HCT116 (cell line): ENCODE data around the gene TTC1. TPM values are rescaled to one million over a fixed set of nuclear protein-coding genes. Genes with fewer than 3 reads are reported as not detected.

Experiments
- ATAC-seq: fragments of 200-7000 bp; cut with Tn5 transposase; 2 replicates; pipeline ENCODE4 v1.9.1; 2020; ENCODE audit warnings: mild to moderate bottlenecking, moderate library complexity
- BruUV-seq: library from RNA; stranded (reverse); fragments of 400-500 nt; replicated peaks from 2 replicates; lab custom pipeline; 2021; lab: Mats Ljungman, UMichigan
- CTCF ChIA-PET: fragments of 300-600 bp; sonication (Branson Sonifier 250); formaldehyde crosslinking; loops from one replicate; lab custom pipeline; 2021; ENCODE audit warnings: antibody characterized with exemption; lab: Charles Lee
- POLR2A ChIA-PET: fragments of 300-600, 350-600 bp; sonication (Branson Sonifier 250); formaldehyde crosslinking; loops from one replicate; lab custom pipeline; 2021; ENCODE audit warnings: antibody characterized with exemption; lab: Charles Lee
- RAD21 ChIA-PET, 2 experiments: fragments of 300-600 bp; sonication (Branson Sonifier 250); formaldehyde crosslinking; loops; one replicate each; lab custom pipeline; 2023; ENCODE audit warnings: low total read pairs in 2 of 2; ENCODE audit not compliant: uncharacterized antibody in 2 of 2, unreplicated experiment in 2 of 2, low non-redundant PET in 1 of 2; lab: Charles Lee
- DNase-seq: peaks from one replicate; pipeline ENCODE4 v3.0.0-alpha.2; 2010; ENCODE audit warnings: low read depth, low spot score
- H2AFZ ChIP-seq: fragments of 200-600 bp; shearing (Covaris generic), sonication (generic); 2 replicates; pipeline ENCODE4 v1.6.1; 2017; ENCODE audit warnings: low read depth, mixed run types, mixed read lengths, antibody characterized with exemption, low read length; ENCODE audit not compliant: poor library complexity, severe bottlenecking
- H3K27ac ChIP-seq: 2 replicates; pipeline ENCODE4 v1.5.1; 2012; ENCODE audit warnings: low read depth, low read length
- H3K27me3 ChIP-seq: fragments of 200-600 bp; sonication (generic); 2 replicates; pipeline ENCODE4 v1.6.1; 2016; ENCODE audit warnings: mixed run types, low read length, mixed read lengths; ENCODE audit not compliant: insufficient read depth
- H3K36me3 ChIP-seq, 2 experiments: fragments of 200-500 bp in 1 of 2; fragments of 200-600 bp in 1 of 2; sonication (Bioruptor generic) in 1 of 2; sonication (generic) in 1 of 2; 2 replicates each; pipeline versions ENCODE4 v1.5.1 to v1.6.1; 2014 to 2016; ENCODE audit warnings: low read length in 2 of 2, inconsistent platforms in 1 of 2, mixed read lengths in 1 of 2, mixed run types in 1 of 2; ENCODE audit not compliant: insufficient read depth in 2 of 2, control insufficient read depth in 1 of 2
- H3K4me1 ChIP-seq, 2 experiments: fragments of 200-600 bp in 1 of 2; sonication (generic) in 1 of 2; 2 replicates each; pipeline versions ENCODE4 v1.5.1 to v1.6.1; 2012 to 2017; ENCODE audit warnings: low read length in 2 of 2, inconsistent platforms in 1 of 2, mild to moderate bottlenecking in 1 of 2, mixed read lengths in 1 of 2, mixed run types in 1 of 2, moderate library complexity in 1 of 2; ENCODE audit not compliant: insufficient read depth in 2 of 2, control insufficient read depth in 1 of 2
- H3K4me2 ChIP-seq: fragments of 200-600 bp; sonication (generic); 2 replicates; pipeline ENCODE4 v1.6.1; 2017; ENCODE audit warnings: mixed run types, low read length, mixed read lengths
- H3K4me3 ChIP-seq, 2 experiments: fragments of 200-600 bp in 1 of 2; sonication (generic) in 1 of 2; replicated peaks in 1 of 2; 2 replicates each; pipeline ENCODE4 v1.5.1; 2011 to 2016; ENCODE audit warnings: low read length in 2 of 2, control low read depth in 1 of 2, low read depth in 1 of 2, mild to moderate bottlenecking in 1 of 2, mixed read lengths in 1 of 2, mixed run types in 1 of 2
- H3K79me2 ChIP-seq: fragments of 200-600 bp; sonication (generic); 2 replicates; pipeline ENCODE4 v1.6.1; 2017; ENCODE audit warnings: mild to moderate bottlenecking, mixed run types, low read length, moderate library complexity, mixed read lengths; ENCODE audit not compliant: insufficient read depth
- H3K9ac ChIP-seq: fragments of 200-600 bp; sonication (generic); 2 replicates; pipeline ENCODE4 v1.6.1; 2016; ENCODE audit warnings: low read length, mixed read lengths
- H3K9me2 ChIP-seq: fragments of 200-600 bp; sonication (generic), shearing (Covaris generic); 2 replicates; pipeline ENCODE4 v1.6.1; 2017; ENCODE audit warnings: mixed run types, mild to moderate bottlenecking, moderate library complexity; ENCODE audit not compliant: insufficient read depth
- H3K9me3 ChIP-seq, 2 experiments: fragments of 200-500 bp in 1 of 2; fragments of 200-600 bp in 1 of 2; sonication (Bioruptor generic) in 1 of 2; sonication (generic) in 1 of 2; 2 replicates each; pipeline ENCODE4 v1.6.1; 2014 to 2017; ENCODE audit warnings: low read length in 2 of 2, mixed read lengths in 2 of 2, inconsistent platforms in 1 of 2, low read depth in 1 of 2, mild to moderate bottlenecking in 1 of 2, mixed run types in 1 of 2, moderate library complexity in 1 of 2; ENCODE audit not compliant: control insufficient read depth in 1 of 2, insufficient read depth in 1 of 2
- H4K20me1 ChIP-seq: fragments of 200-600 bp; sonication (generic), shearing (Covaris generic); 2 replicates; pipeline ENCODE4 v1.6.1; 2017; ENCODE audit warnings: mixed run types, mild to moderate bottlenecking, moderate library complexity; ENCODE audit not compliant: insufficient read depth
- CEBPB ChIP-seq: IDR thresholded peaks from 2 replicates; pipeline ENCODE4 v1.6.1; 2012; ENCODE audit warnings: low read depth
- EZH2 ChIP-seq: fragments of 200-600 bp; sonication (generic); IDR thresholded peaks from 2 replicates; pipeline ENCODE4 v1.6.1; 2017; ENCODE audit warnings: antibody characterized with exemption, mixed run types
- EZH2phosphoT487 ChIP-seq: fragments of 200-600 bp; IDR thresholded peaks from 2 replicates; pipeline ENCODE4 v1.6.1; 2018; ENCODE audit warnings: antibody characterized with exemption, borderline replicate concordance
- FOSL1 ChIP-seq: IDR thresholded peaks from 2 replicates; pipeline ENCODE4 v1.6.1; 2012; ENCODE audit warnings: low read depth
- POLR2AphosphoS5 ChIP-seq: IDR thresholded peaks from 2 replicates; pipeline ENCODE4 v1.6.1; 2011; ENCODE audit warnings: mild to moderate bottlenecking, low read depth, low read length, moderate library complexity
- RAD21 ChIP-seq: IDR thresholded peaks from 2 replicates; pipeline ENCODE4 v1.6.1; 2012; ENCODE audit warnings: low read depth, mild to moderate bottlenecking
- REST ChIP-seq: IDR thresholded peaks from 2 replicates; pipeline ENCODE4 v1.6.1; 2012; ENCODE audit warnings: low read depth
- ZNF274 ChIP-seq: fragments of 200-500 bp; sonication (Bioruptor generic); IDR thresholded peaks from 2 replicates; pipeline ENCODE4 v1.6.1; 2014; ENCODE audit warnings: mild to moderate bottlenecking, low read depth, low read length, inconsistent platforms
- intact Hi-C: fragments of 100-400 bp; cut with micrococcal nuclease; formaldehyde crosslinking; loops from 2 replicates; pipeline ENCODE4 v1.10.0; 2022
- total RNA-seq: library from RNA; stranded (reverse); gene quantifications from one replicate; pipeline ENCODE4 v1.2.1, GENCODE V29; 2021; ENCODE audit not compliant: unreplicated experiment

The TTC1 gene
- total RNA-seq, 1 experiment from 2014 or later, result 48.1 TPM

GRCh38 chr5:160097991-160098390, 89.1 kb downstream of the TTC1 start:
- intact Hi-C loops, result no loop called here
- Histone ChIP-seq H3K79me2 (no peaks in the 10 kb centered on the region), H3K36me3 (peaks cover 0 to 7% of the 10 kb centered on the region in 2 experiments; a peak in 1 of 4 replicates), H3K27me3 (no peaks in the 10 kb centered on the region), H4K20me1 (no peaks in the 10 kb centered on the region), H3K9me3 (no peaks in the 10 kb centered on the region), H3K9ac (no peak overlapping the region), H3K27ac (no peak overlapping the region), H3K4me1 (no peaks in the 10 kb centered on the region), H2AFZ (no peak overlapping the region), H3K4me3 (no peak overlapping the region), H3K9me2 (no peaks in the 10 kb centered on the region), H3K4me2 (no peak overlapping the region)
- POLR2A ChIA-PET, result no interaction called here
- TF ChIP-seq ZNF274 (no peak), RAD21 (no peak), FOSL1 (no peak)
- no TSS peak for BruUV-seq
- CTCF ChIA-PET, result no interaction called here
- DNase-seq, result no peak
- ATAC-seq, result no peak
- RAD21 ChIA-PET, result no interaction called here

GRCh38 chr5:160105686-160106360, 96.9 kb downstream of the TTC1 start:
- Histone ChIP-seq H3K4me2 (no peak overlapping the region), H4K20me1 (no peaks in the 10 kb centered on the region), H3K4me1 (no peaks in the 10 kb centered on the region), H3K27me3 (no peaks in the 10 kb centered on the region), H3K27ac (no peak overlapping the region), H3K79me2 (no peaks in the 10 kb centered on the region; the same call in 1 of the 2 replicates), H3K9ac (no peak overlapping the region), H3K9me2 (no peaks in the 10 kb centered on the region), H3K9me3 (no peaks in the 10 kb centered on the region), H3K36me3 (no peaks in the 10 kb centered on the region), H3K4me3 (no peak overlapping the region), H2AFZ (no peak overlapping the region)
- no peak for DNase-seq
- RAD21 ChIA-PET, result no interaction called here
- BruUV-seq, result no TSS peak
- CTCF ChIA-PET, result no interaction called here
- intact Hi-C loops, result no loop called here
- no peak for ATAC-seq
- TF ChIP-seq RAD21 (no peak), EZH2phosphoT487 (no peak), EZH2 (no peak), CEBPB (no peak), REST (no peak), POLR2AphosphoS5 (no peak)
- POLR2A ChIA-PET, result no interaction called here
